ENCODE measurements around the gene ANGEL1. TPM values are rescaled to one million over a fixed set of nuclear protein-coding genes. Genes with fewer than 3 reads are reported as not detected.

The ANGEL1 gene
- polyA plus RNA-seq, 1 experiment: 16.8 TPM

GRCh38 chr14:76759589-76759988 is 53.1 kb downstream of the ANGEL1 start:
- POLR2A ChIA-PET: no interaction called here
- Histone ChIP-seq H3K27me3 (ENCODE audit: control insufficient read depth, insufficient read depth, low read length) (no peaks in the 10 kb centered on the region), H3K36me3 (ENCODE audit: control insufficient read depth, insufficient read depth, low read length) (no peaks in the 10 kb centered on the region), H3K4me3 (ENCODE audit: low read depth, low read length) (no peak overlapping the region)
- CTCF ChIA-PET: interaction anchor here (1.1 to 2.7 kb wide), 2 partner anchors 25 to 49 kb away, joined by 3 to 8 read pairs; no protein-coding TSS in a partner anchor
- DNase-seq (ENCODE audit: low read depth): no peak
- TF ChIP-seq CTCF (IDR thresholded peaks at IDR 0.05; ENCODE audit: insufficient read depth, low read depth, low read length): no peak

GRCh38 chr14:76756371-76756750 is 56.3 kb downstream of the ANGEL1 start:
- ChIA-PET POLR2A (no interaction called here), CTCF (no interaction called here)
- Histone ChIP-seq H3K27me3 (ENCODE audit: control insufficient read depth, insufficient read depth, low read length) (no peaks in the 10 kb centered on the region), H3K4me3 (ENCODE audit: low read depth, low read length) (no peak overlapping the region), H3K36me3 (ENCODE audit: control insufficient read depth, insufficient read depth, low read length) (no peaks in the 10 kb centered on the region)
- no peak for TF ChIP-seq CTCF (IDR thresholded peaks at IDR 0.05; ENCODE audit: insufficient read depth, low read depth, low read length)
- DNase-seq (ENCODE audit: low read depth): no peak

GRCh38 chr14:76755610-76756370 is 56.9 kb downstream of the ANGEL1 start:
- ChIA-PET CTCF (no interaction called here), POLR2A (no interaction called here)
- H3K4me3 ChIP-seq (ENCODE audit: low read depth, low read length): no peak overlapping the region
- no peak for DNase-seq (ENCODE audit: low read depth)
- H3K27me3 ChIP-seq (ENCODE audit: control insufficient read depth, insufficient read depth, low read length): no peaks in the 10 kb centered on the region
- TF ChIP-seq CTCF (IDR thresholded peaks at IDR 0.05; ENCODE audit: insufficient read depth, low read depth, low read length): no peak
- H3K36me3 ChIP-seq (ENCODE audit: control insufficient read depth, insufficient read depth, low read length): no peaks in the 10 kb centered on the region

GRCh38 chr14:76754586-76754985 is 58.1 kb downstream of the ANGEL1 start:
- POLR2A ChIA-PET: no interaction called here
- CTCF ChIA-PET: no interaction called here
- no peak overlapping the region for H3K4me3 ChIP-seq (ENCODE audit: low read depth, low read length)

More at GRCh38 chr14:76754586-76754985, 58.1 kb downstream of the ANGEL1 start:
- H3K27me3 ChIP-seq (ENCODE audit: control insufficient read depth, insufficient read depth, low read length): no peaks in the 10 kb centered on the region
- no peaks in the 10 kb centered on the region for H3K36me3 ChIP-seq (ENCODE audit: control insufficient read depth, insufficient read depth, low read length)
- TF ChIP-seq CTCF (IDR thresholded peaks at IDR 0.05; ENCODE audit: insufficient read depth, low read depth, low read length): no peak
- no peak for DNase-seq (ENCODE audit: low read depth)
